Tibial nerve (tissue), 4 donors: ENCODE measurements around the gene B9D1. TPM values are rescaled to one million over a fixed set of nuclear protein-coding genes. Genes with fewer than 3 reads are reported as not detected.

Source experiments
- DNase-seq, 2 donors: peaks; one replicate each; pipeline ENCODE4 v3.0.0-alpha.2; 2019; ENCODE audit warnings: low spot score in 2 of 2
- H3K27ac ChIP-seq, 4 donors: fragments of 200-600 bp; sonication (generic) in 3 of 4; one replicate each; pipeline ENCODE4 v1.5.1; 2017 to 2019; ENCODE audit warnings: mild to moderate bottlenecking in 1 of 4
- H3K27me3 ChIP-seq, 2 donors: fragments of 200-600 bp; sonication (generic) in 1 of 2; one replicate each; pipeline versions ENCODE4 v1.5.1 to v1.6.0; 2017 to 2019
- H3K36me3 ChIP-seq, 3 donors: fragments of 200-600 bp; sonication (generic); one replicate each; pipeline ENCODE4 v1.5.1; 2018 to 2019
- H3K4me1 ChIP-seq, 4 donors: fragments of 200-600 bp; sonication (generic) in 3 of 4; one replicate each; pipeline ENCODE4 v1.5.1; 2017 to 2019
- H3K4me3 ChIP-seq, 4 donors: fragments of 200-600 bp; sonication (generic) in 3 of 4; one replicate each; pipeline ENCODE4 v1.5.1; 2017 to 2019; ENCODE audit warnings: mild to moderate bottlenecking in 1 of 4, moderate library complexity in 1 of 4
- H3K9me3 ChIP-seq, 4 donors: fragments of 200-600 bp; sonication (generic) in 3 of 4; one replicate each; pipeline ENCODE4 v1.5.1; 2017 to 2019
- EP300 ChIP-seq, 2 donors: sonication (generic); formaldehyde crosslinking; IDR thresholded peaks; one replicate each; pipeline ENCODE4 v1.6.1; 2017; ENCODE audit warnings: antibody characterized with exemption in 2 of 2, mild to moderate bottlenecking in 1 of 2
- POLR2A ChIP-seq, 2 donors: fragments of 450-650 bp; IDR thresholded peaks; one replicate each; pipeline ENCODE4 v1.6.1; 2017; ENCODE audit warnings: antibody characterized with exemption in 2 of 2, mild to moderate bottlenecking in 2 of 2, moderate library complexity in 2 of 2
- WGBS, 2 donors: methylation state at CpG; one replicate each; pipeline ENCODE4 v1.1.5; 2018; 5-methylcytosine and 5-hydroxymethylcytosine counted together
- total RNA-seq, 4 donors: library from RNA; depleted of rRNA; stranded (reverse); fragments of >200 nt; gene quantifications; one replicate each; pipeline ENCODE4 v1.1.0, GENCODE V29; 2016
- TF ChIP-seq, protein P1 (sequence below), 5 experiments: fragments of 200-600 bp in 3 of 5; fragments of 450-650 bp in 2 of 5; sonication (generic) in 3 of 5; IDR thresholded peaks; one replicate each; pipeline ENCODE4 v1.5.1; 2016 to 2019; ENCODE audit warnings: antibody characterized with exemption in 5 of 5, mild to moderate bottlenecking in 3 of 5, moderate library complexity in 2 of 5

B9D1 gene
- total RNA-seq, 4 donors from 2014 or later, result 21.6 to 65.4 (median 43.4) TPM

DNA sequence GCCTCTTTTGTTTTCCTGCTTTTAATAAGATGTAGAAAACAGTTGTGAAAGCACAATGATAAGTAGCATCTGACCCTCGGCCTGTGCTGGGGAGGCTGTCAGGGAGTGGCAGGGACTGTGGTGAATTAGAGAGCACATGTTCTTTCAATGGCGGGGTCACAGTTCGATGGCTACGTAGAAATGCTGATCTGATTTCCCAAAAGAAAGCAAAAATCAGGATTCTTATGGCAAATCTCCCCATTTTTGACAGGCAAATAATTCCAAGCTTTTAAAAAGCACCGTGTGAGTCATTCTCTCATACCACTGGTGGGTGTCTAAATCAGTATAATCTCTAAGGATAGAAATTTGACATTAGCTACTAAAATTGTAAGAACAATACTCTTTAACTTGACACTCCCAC, 11.6 kb upstream of the B9D1 start:
- H3K27me3 ChIP-seq, result no peaks in the 10 kb centered on the region
- TF ChIP-seq EP300 (IDR thresholded peaks at IDR 0.05) (no peak), POLR2A (IDR thresholded peaks at IDR 0.05) (no peak)
- TF ChIP-seq, protein P1, sequence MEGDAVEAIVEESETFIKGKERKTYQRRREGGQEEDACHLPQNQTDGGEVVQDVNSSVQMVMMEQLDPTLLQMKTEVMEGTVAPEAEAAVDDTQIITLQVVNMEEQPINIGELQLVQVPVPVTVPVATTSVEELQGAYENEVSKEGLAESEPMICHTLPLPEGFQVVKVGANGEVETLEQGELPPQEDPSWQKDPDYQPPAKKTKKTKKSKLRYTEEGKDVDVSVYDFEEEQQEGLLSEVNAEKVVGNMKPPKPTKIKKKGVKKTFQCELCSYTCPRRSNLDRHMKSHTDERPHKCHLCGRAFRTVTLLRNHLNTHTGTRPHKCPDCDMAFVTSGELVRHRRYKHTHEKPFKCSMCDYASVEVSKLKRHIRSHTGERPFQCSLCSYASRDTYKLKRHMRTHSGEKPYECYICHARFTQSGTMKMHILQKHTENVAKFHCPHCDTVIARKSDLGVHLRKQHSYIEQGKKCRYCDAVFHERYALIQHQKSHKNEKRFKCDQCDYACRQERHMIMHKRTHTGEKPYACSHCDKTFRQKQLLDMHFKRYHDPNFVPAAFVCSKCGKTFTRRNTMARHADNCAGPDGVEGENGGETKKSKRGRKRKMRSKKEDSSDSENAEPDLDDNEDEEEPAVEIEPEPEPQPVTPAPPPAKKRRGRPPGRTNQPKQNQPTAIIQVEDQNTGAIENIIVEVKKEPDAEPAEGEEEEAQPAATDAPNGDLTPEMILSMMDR (IDR thresholded peaks at IDR 0.05), result no peak
- no peaks in the 10 kb centered on the region for H3K9me3 ChIP-seq
- H3K36me3 ChIP-seq, result peaks cover 0 to 5% (median 0%) of the 10 kb centered on the region in 3 donors
- no peak overlapping the region for H3K27ac ChIP-seq
- no peak for DNase-seq
- peaks cover 0 to 23% (median 13%) of the 10 kb centered on the region in 4 donors for H3K4me1 ChIP-seq
- H3K4me3 ChIP-seq, result no peak overlapping the region
- 73 to 77% methylated on average over 5 of the region's 5 CpGs for WGBS, 2 donors

DNA sequence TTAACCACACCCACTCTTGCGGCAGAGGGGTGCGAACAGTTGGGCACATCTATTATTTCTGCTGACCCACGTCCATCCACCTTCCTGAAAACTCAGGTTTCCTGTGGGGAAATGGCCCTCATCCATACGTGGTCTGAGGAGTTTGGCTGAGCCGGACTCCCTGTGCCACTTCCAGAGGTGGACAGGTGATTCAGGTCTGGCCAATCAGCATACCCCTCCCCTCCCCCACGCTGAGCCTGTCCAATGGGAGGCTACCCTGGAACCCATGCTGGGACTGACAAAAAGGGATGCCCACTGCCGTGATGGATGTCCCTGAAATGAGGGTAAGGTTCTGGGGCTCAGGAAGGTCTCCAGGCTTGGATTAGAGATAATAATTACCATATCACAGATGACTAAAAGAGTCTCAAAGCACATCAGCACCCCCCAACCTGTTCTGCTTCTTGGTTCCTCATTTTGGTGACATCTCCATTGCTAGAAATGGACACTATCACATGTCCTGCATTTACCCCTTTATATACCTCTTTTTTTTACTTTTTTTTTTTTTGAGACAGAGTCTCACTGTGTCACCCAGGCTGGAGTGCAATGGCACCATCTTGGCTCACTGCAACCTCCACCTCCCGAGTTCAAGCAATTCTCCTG, 10.5 kb upstream of the B9D1 start:
- Histone ChIP-seq H3K9me3 (no peaks in the 10 kb centered on the region), H3K27me3 (no peaks in the 10 kb centered on the region), H3K4me1 (peaks cover 0 to 28% (median 10%) of the 10 kb centered on the region in 4 donors), H3K36me3 (peaks cover 0 to 5% (median 0%) of the 10 kb centered on the region in 3 donors), H3K4me3 (no peak overlapping the region), H3K27ac (no peak overlapping the region)
- DNase-seq, result no peak
- TF ChIP-seq, protein P1 (IDR thresholded peaks at IDR 0.05), result no peak
- TF ChIP-seq EP300 (IDR thresholded peaks at IDR 0.05), result no peak
- no peak for TF ChIP-seq POLR2A (IDR thresholded peaks at IDR 0.05)
- WGBS, 2 donors, result 79 to 86% methylated on average over 7 to 8 of the region's 8 CpGs

DNA sequence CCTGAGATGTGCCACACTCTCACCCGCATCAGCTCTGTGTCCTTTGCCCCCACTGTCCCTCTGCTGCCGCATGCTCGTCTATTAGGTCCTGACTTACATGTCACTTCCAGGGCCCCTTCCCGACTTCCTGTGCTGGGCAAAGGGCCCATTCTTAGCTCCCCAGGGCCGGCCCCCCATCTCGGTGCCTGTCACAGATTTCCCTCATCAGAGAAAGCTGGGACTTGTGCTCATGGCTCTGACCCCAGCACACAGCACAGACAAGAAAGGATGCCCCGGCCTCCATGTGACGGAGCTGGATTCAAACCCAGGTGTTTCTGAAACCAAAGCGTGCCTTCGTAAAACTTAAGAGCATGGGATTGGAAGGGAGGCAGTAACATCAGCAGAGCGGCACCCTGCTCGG, 9.9 kb upstream of the B9D1 start:
- no peaks in the 10 kb centered on the region for H3K9me3 ChIP-seq
- peaks cover 0 to 29% (median 10%) of the 10 kb centered on the region in 4 donors for H3K4me1 ChIP-seq
- H3K27me3 ChIP-seq, result no peaks in the 10 kb centered on the region
- no peak overlapping the region for H3K4me3 ChIP-seq
- 68 to 71% methylated on average over 12 of the region's 12 CpGs for WGBS, 2 donors
- no peak for DNase-seq
- H3K36me3 ChIP-seq, result peaks cover 0 to 5% (median 0%) of the 10 kb centered on the region in 3 donors
- no peak overlapping the region for H3K27ac ChIP-seq
- TF ChIP-seq POLR2A (IDR thresholded peaks at IDR 0.05), result no peak
- TF ChIP-seq, protein P1 (IDR thresholded peaks at IDR 0.05), result no peak
- TF ChIP-seq EP300 (IDR thresholded peaks at IDR 0.05), result no peak

DNA sequence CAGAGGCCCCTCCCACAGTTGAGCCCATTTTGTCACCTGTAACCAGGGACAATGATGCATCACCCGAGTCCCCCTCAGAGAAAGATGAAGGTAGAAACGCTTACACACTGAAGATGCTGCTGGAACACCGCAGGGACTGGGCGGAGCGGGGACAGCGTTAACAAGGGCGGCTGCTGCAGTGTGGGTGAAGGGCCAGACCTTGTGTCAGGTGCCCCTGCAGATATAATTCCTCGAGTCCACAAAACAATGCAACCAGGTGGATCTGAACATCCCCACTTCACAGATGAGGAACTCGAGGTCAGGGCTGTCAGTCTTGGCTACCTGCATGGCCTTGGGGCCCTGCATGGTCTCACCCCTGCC, 9.5 kb upstream of the B9D1 start:
- Histone ChIP-seq H3K4me3 (no peak overlapping the region), H3K36me3 (peaks cover 0 to 5% (median 0%) of the 10 kb centered on the region in 3 donors), H3K4me1 (peaks cover 0 to 25% (median 9%) of the 10 kb centered on the region in 4 donors), H3K9me3 (no peaks in the 10 kb centered on the region), H3K27ac (no peak overlapping the region), H3K27me3 (no peaks in the 10 kb centered on the region)
- 80 to 84% methylated on average over 9 of the region's 9 CpGs for WGBS, 2 donors
- TF ChIP-seq, protein P1 (IDR thresholded peaks at IDR 0.05), result no peak
- no peak for TF ChIP-seq POLR2A (IDR thresholded peaks at IDR 0.05)
- DNase-seq, result no peak

DNA sequence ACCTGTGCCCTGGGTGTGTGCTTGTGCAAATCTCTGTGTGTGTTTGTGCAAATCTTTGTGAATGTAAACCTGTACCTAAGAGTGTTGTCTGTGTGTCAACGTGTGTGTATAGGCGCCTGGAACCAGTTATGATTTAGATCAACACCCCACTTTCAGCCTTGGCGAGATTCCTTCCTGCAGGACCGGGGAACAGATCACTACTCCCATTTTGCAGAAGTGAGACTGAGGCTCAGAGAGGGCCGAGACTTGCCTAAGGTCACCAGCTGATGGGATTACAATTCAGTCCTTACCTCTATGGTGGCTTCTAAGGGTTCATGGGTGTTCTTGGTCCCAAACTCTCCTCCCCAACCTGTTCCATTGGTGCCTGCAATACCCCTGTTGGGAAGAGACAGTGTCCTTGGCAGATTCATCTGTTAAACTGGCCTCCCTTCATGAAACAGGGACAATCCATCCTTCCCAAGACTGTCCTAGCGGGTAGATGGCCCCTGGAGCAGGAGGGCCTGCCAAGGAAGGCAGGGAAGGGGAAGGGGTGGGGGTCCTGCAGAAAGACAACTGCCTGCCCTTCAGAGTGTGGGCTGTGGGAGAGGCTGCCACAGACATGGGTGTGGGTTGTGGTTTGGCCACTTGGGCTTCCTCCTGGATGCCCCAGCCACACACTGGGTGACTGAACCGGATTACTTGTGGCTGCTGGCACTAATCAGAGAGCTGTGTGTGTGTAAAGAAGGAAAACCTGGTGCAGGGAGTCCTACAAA, 8.9 kb upstream of the B9D1 start:
- H3K27me3 ChIP-seq, result no peaks in the 10 kb centered on the region
- H3K9me3 ChIP-seq, result no peaks in the 10 kb centered on the region
- no peak overlapping the region for H3K27ac ChIP-seq
- peaks cover 0 to 22% (median 6%) of the 10 kb centered on the region in 4 donors for H3K4me1 ChIP-seq
- peaks cover 0 to 5% (median 0%) of the 10 kb centered on the region in 3 donors for H3K36me3 ChIP-seq
- 84 to 88% methylated on average over 7 of the region's 7 CpGs for WGBS, 2 donors
- DNase-seq, result no peak
- no peak overlapping the region for H3K4me3 ChIP-seq
- TF ChIP-seq, protein P1 (IDR thresholded peaks at IDR 0.05), result no peak
